ENCODE measurements around the gene BTNL8. TPM values are rescaled to one million over a fixed set of nuclear protein-coding genes. Genes with fewer than 3 reads are reported as not detected.

Gene BTNL8
- total and polyA plus RNA-seq, 2 donors from 2014 or later: 0.19 to 1.2 TPM

- intact Hi-C loops (cut with DNase I): no loop called here
- H3K9me3 ChIP-seq (ENCODE audit: control insufficient read depth in 2 of 3, insufficient read depth in 1 of 3, low read length in 3 of 3): peaks cover 0 to 33% (median 3%) of the 10 kb centered on the region in 3 donors
- DNase-seq (no peak), FAIRE-seq (no peak)
- no peaks in the 10 kb centered on the region for H3K36me3 ChIP-seq (ENCODE audit: control insufficient read depth in 2 of 3, insufficient read depth in 3 of 3, low read length in 3 of 3)
- no peak for TF ChIP-seq CTCF (IDR thresholded peaks at IDR 0.05; ENCODE audit: borderline replicate concordance, extremely low read depth, insufficient read depth)
- no peak overlapping the region for H3K9ac ChIP-seq (ENCODE audit: low read length in 3 of 3)
- H3K27me3 ChIP-seq (ENCODE audit: control insufficient read depth, insufficient read depth, low read length): no peaks in the 10 kb centered on the region
- H3K4me3 ChIP-seq (ENCODE audit: low read length in 3 of 3): no peak overlapping the region
- H3K27ac ChIP-seq (ENCODE audit: low read depth in 2 of 2, low read length in 2 of 2): no peak overlapping the region
- no peaks in the 10 kb centered on the region for H3K4me1 ChIP-seq (ENCODE audit: control insufficient read depth in 2 of 3, insufficient read depth in 2 of 3, low read depth in 1 of 3, low read length in 3 of 3)
These were observed 39.3 kb downstream of the BTNL8 start for GRCh38 chr5:180938294-180938693.

- Histone ChIP-seq H3K9ac (ENCODE audit: low read length in 3 of 3) (no peak overlapping the region), H3K27me3 (ENCODE audit: control insufficient read depth, insufficient read depth, low read length) (no peaks in the 10 kb centered on the region), H3K4me1 (ENCODE audit: control insufficient read depth in 2 of 3, insufficient read depth in 2 of 3, low read depth in 1 of 3, low read length in 3 of 3) (no peaks in the 10 kb centered on the region), H3K27ac (ENCODE audit: low read depth in 2 of 2, low read length in 2 of 2) (no peak overlapping the region), H3K4me3 (ENCODE audit: low read length in 3 of 3) (no peak overlapping the region), H3K9me3 (ENCODE audit: control insufficient read depth in 2 of 3, insufficient read depth in 1 of 3, low read length in 3 of 3) (no peaks in the 10 kb centered on the region), H3K36me3 (ENCODE audit: control insufficient read depth in 2 of 3, insufficient read depth in 3 of 3, low read length in 3 of 3) (no peaks in the 10 kb centered on the region)
- FAIRE-seq: no peak
- no peak for TF ChIP-seq CTCF (IDR thresholded peaks at IDR 0.05; ENCODE audit: borderline replicate concordance, extremely low read depth, insufficient read depth)
- DNase-seq: no peak
- intact Hi-C loops (cut with DNase I): no loop called here
These were observed 51.5 kb downstream of the BTNL8 start for GRCh38 chr5:180950291-180950949.

GRCh38 chr5:180959661-180960060 lies 60.7 kb downstream of the BTNL8 start:
- Histone ChIP-seq H3K36me3 (ENCODE audit: control insufficient read depth in 2 of 3, insufficient read depth in 3 of 3, low read length in 3 of 3) (no peaks in the 10 kb centered on the region), H3K4me1 (ENCODE audit: control insufficient read depth in 2 of 3, insufficient read depth in 2 of 3, low read depth in 1 of 3, low read length in 3 of 3) (no peaks in the 10 kb centered on the region), H3K4me3 (ENCODE audit: low read length in 3 of 3) (no peak overlapping the region), H3K27me3 (ENCODE audit: control insufficient read depth, insufficient read depth, low read length) (no peaks in the 10 kb centered on the region), H3K9me3 (ENCODE audit: control insufficient read depth in 2 of 3, insufficient read depth in 1 of 3, low read length in 3 of 3) (no peaks in the 10 kb centered on the region), H3K27ac (ENCODE audit: low read depth in 2 of 2, low read length in 2 of 2) (no peak overlapping the region), H3K9ac (ENCODE audit: low read length in 3 of 3) (no peak overlapping the region)
- FAIRE-seq (no peak), DNase-seq (no peak)
- TF ChIP-seq CTCF (IDR thresholded peaks at IDR 0.05; ENCODE audit: borderline replicate concordance, extremely low read depth, insufficient read depth): no peak
- intact Hi-C loops (cut with DNase I): no loop called here

- H3K9ac ChIP-seq (ENCODE audit: low read length in 3 of 3): no peak overlapping the region
- H3K36me3 ChIP-seq (ENCODE audit: control insufficient read depth in 2 of 3, insufficient read depth in 3 of 3, low read length in 3 of 3): no peaks in the 10 kb centered on the region
- FAIRE-seq (no peak), DNase-seq (no peak)
- TF ChIP-seq CTCF (IDR thresholded peaks at IDR 0.05; ENCODE audit: borderline replicate concordance, extremely low read depth, insufficient read depth): no peak
- no peak overlapping the region for H3K4me3 ChIP-seq (ENCODE audit: low read length in 3 of 3)
- intact Hi-C loops (cut with DNase I): no loop called here
- H3K27ac ChIP-seq (ENCODE audit: low read depth in 2 of 2, low read length in 2 of 2): no peak overlapping the region
- no peaks in the 10 kb centered on the region for H3K4me1 ChIP-seq (ENCODE audit: control insufficient read depth in 2 of 3, insufficient read depth in 2 of 3, low read depth in 1 of 3, low read length in 3 of 3)
- no peaks in the 10 kb centered on the region for H3K27me3 ChIP-seq (ENCODE audit: control insufficient read depth, insufficient read depth, low read length)
- H3K9me3 ChIP-seq (ENCODE audit: control insufficient read depth in 2 of 3, insufficient read depth in 1 of 3, low read length in 3 of 3): no peaks in the 10 kb centered on the region
These were observed 61.2 kb downstream of the BTNL8 start for GRCh38 chr5:180960209-180960608.

All from kidney (tissue), 14 donors.